K562 (cell line): ENCODE results near the gene AUNIP. TPM values are rescaled to one million over a fixed set of nuclear protein-coding genes. Genes with fewer than 3 reads are reported as not detected.

Source experiments
- ARID3B ChIP-seq: fragments of 250-450 bp; sonication (Bioruptor Pico); IDR thresholded peaks from 2 replicates; pipeline ENCODE4 v1.4.0; 2020; ENCODE audit warnings: borderline replicate concordance
- BCOR ChIP-seq: fragments of 450-650 bp; IDR thresholded peaks from 2 replicates; pipeline ENCODE4 v1.6.1; 2016
- CCAR2 ChIP-seq: fragments of 200-400 bp; formaldehyde crosslinking; IDR thresholded peaks from 2 replicates; pipeline ENCODE4 v1.6.1; 2017; ENCODE audit warnings: mild to moderate bottlenecking, low read depth, low read length
- CEBPG ChIP-seq, 3 experiments: fragments of 200-800 bp in 1 of 3; sonication (Bioruptor generic) in 1 of 3; sonication (generic) in 1 of 3; formaldehyde crosslinking in 1 of 3; IDR thresholded peaks in 2 of 3; conservative IDR thresholded peaks in 1 of 3; 2 replicates each; pipeline versions ENCODE4 v1.6.1 to v1.8.0; 2016 to 2022; ENCODE audit warnings: missing compliant biosample characterization in 2 of 3, missing genetic modification characterization in 2 of 3, mild to moderate bottlenecking in 1 of 3, missing genetic modification reagents in 1 of 3
- CXXC5 ChIP-seq: fragments of 250-450 bp; sonication (Bioruptor Pico); IDR thresholded peaks from 2 replicates; pipeline ENCODE4 v1.8.0; 2022; ENCODE audit warnings: inconsistent platforms, mild to moderate bottlenecking, moderate library complexity
- EHMT2 ChIP-seq: fragments of 450-650 bp; IDR thresholded peaks from 2 replicates; pipeline ENCODE4 v1.6.1; 2018; ENCODE audit warnings: antibody characterized with exemption
- GTF2E2 ChIP-seq: fragments of 200-800 bp; sonication (Bioruptor generic); IDR thresholded peaks from 2 replicates; pipeline ENCODE4 v1.6.1; 2016; ENCODE audit warnings: missing genetic modification characterization, missing compliant biosample characterization
- JUND ChIP-seq, 2 experiments: IDR thresholded peaks; 2 replicates in 1 of 2; 3 replicates in 1 of 2; pipeline ENCODE4 v1.6.1; 2011; ENCODE audit warnings: borderline replicate concordance in 2 of 2, low read depth in 2 of 2, low read length in 2 of 2, improper control_type of control experiment in 1 of 2, missing biosample characterization in 1 of 2, missing genetic modification characterization in 1 of 2, missing genetic modification reagents in 1 of 2
- MCM3 ChIP-seq: fragments of 450-650 bp; IDR thresholded peaks from 2 replicates; pipeline ENCODE4 v1.6.1; 2016
- MEF2A ChIP-seq: IDR thresholded peaks from 2 replicates; pipeline ENCODE4 v1.6.1; 2011; ENCODE audit warnings: low read depth, mild to moderate bottlenecking, low read length, moderate library complexity; ENCODE audit not compliant: control insufficient read depth
- PHF20 ChIP-seq: fragments of 450-650 bp; IDR thresholded peaks from 2 replicates; pipeline ENCODE4 v1.6.1; 2018; ENCODE audit not compliant: partially characterized antibody
- PHF21A ChIP-seq: fragments of 450-650 bp; IDR thresholded peaks from 2 replicates; pipeline ENCODE4 v1.6.1; 2017; ENCODE audit warnings: low read depth, borderline replicate concordance
- RBM25 ChIP-seq: fragments of 200-400 bp; formaldehyde crosslinking; IDR thresholded peaks from 2 replicates; pipeline ENCODE4 v1.6.1; 2018; ENCODE audit warnings: low read length, low read depth, moderate library complexity; ENCODE audit not compliant: severe bottlenecking
- SNAPC5 ChIP-seq: fragments of 250-450 bp; sonication (Bioruptor Pico); IDR thresholded peaks from 2 replicates; pipeline ENCODE4 v1.8.0; 2021; ENCODE audit warnings: moderate library complexity, mild to moderate bottlenecking, inconsistent platforms
- TAF1 ChIP-seq: IDR thresholded peaks from 2 replicates; pipeline ENCODE4 v1.6.1; 2011; ENCODE audit warnings: mild to moderate bottlenecking, low read length, moderate library complexity; ENCODE audit not compliant: insufficient read depth, control insufficient read depth, severe bottlenecking; ENCODE audit errors: extremely low read depth
- ZFX ChIP-seq: sonication (generic); formaldehyde crosslinking; IDR thresholded peaks from 2 replicates; pipeline ENCODE4 v1.8.0; 2022; ENCODE audit warnings: mild to moderate bottlenecking, missing genetic modification reagents, moderate library complexity
- ZNF239 ChIP-seq: fragments of 250-450 bp; sonication (Bioruptor Pico); IDR thresholded peaks from 2 replicates; pipeline ENCODE4 v1.4.0; 2020; ENCODE audit warnings: mild to moderate bottlenecking
- polyA plus RNA-seq, 8 experiments: library from polyadenylated mRNA; depleted of rRNA in 4 of 8; stranded (reverse) in 5 of 8; unstranded in 3 of 8; fragments of >200 nt; fragmentation: Nextera tagmentation in 2 of 8; fragmentation: Illumina TruSeq in 1 of 8; extraction: Ambion mirVana in 2 of 8; extraction: Trizol in 1 of 8; gene quantifications; 2 replicates each; pipeline versions ENCODE4 v1.2.1 to v1.2.3, GENCODE V29; 2011 to 2014; ENCODE audit warnings: inconsistent platforms in 1 of 8, missing spikeins in 1 of 8
- total RNA-seq, 7 experiments: library from RNA; depleted of rRNA in 6 of 7; stranded (reverse); fragments of >200 nt in 6 of 7; fragmentation: Illumina TruSeq in 2 of 7; extraction: Trizol in 2 of 7; gene quantifications; 2 replicates each; pipeline versions ENCODE4 v1.2.1 to v1.2.3, GENCODE V29; 2011 to 2021; ENCODE audit warnings: low replicate concordance in 1 of 7
- TF ChIP-seq, protein P1 (sequence below): fragments of 200-400 bp; formaldehyde crosslinking; IDR thresholded peaks from 2 replicates; pipeline ENCODE4 v1.6.1; 2017; ENCODE audit warnings: mild to moderate bottlenecking, low read depth, low read length, moderate library complexity
- TF ChIP-seq, protein P2 (sequence below): fragments of 250-450 bp; sonication (Bioruptor Pico); IDR thresholded peaks from 2 replicates; pipeline ENCODE4 v1.5.0; 2020; ENCODE audit warnings: mild to moderate bottlenecking
- TF ChIP-seq, protein P3 (sequence below): fragments of 250-450 bp; sonication (Bioruptor Pico); IDR thresholded peaks from 2 replicates; pipeline ENCODE4 v1.5.0; 2021; ENCODE audit warnings: mild to moderate bottlenecking, borderline replicate concordance

The AUNIP gene
- total and polyA plus RNA-seq, 9 of the 15 experiments (the other 6 are each of a cell fraction or from before 2014, with no cell fraction given), result 12.1 to 53.8 (median 47.1) TPM

DNA sequence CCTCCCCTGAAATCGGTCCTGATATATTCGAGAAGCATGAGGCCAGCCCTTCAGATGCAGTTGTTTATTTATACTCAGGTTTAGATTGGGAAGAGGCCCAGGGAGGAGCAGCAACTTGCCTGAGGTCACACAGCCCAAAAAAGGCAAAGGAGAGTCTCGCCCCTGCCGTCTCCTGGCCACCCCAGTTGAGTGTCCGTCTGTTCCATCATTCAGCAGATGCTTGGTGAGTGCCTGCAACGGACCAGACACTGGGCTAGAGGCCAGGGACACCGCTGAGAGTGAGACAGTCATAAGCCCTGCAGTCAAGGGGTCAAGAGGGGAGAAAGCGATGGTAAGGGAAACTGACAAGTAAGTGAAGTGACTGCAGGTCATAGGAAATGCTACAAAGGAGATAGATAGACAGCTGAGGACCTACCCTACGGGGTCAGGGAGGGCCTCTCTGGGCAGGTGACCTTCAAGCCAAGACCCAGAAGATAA lies 74.6 kb downstream of the AUNIP start (continued):
- TF ChIP-seq MCM3 (no peak), ARID3B (CRISPR knock-in tag) (no peak), CCAR2 (no peak), MEF2A (no peak), TAF1 (no peak), CXXC5 (CRISPR knock-in tag) (no peak; the same call in 1 of the 2 replicates), GTF2E2 (tag) (no peak), CEBPG (CRISPR knock-in tag; IDR thresholded peaks at IDR 0.05) (peak; percentile 63), CEBPG (tag; conservative IDR thresholded peaks at IDR 0.05 in 1 of 2, IDR thresholded peaks at IDR 0.05 in 1 of 2) (no peak), BCOR (peak; percentile 80), PHF20 (no peak), EHMT2 (0 out of 2 replicates have a peak, but pooled peaks have one; percentile 54), SNAPC5 (CRISPR knock-in tag) (no peak), RBM25 (peak; percentile 41), ZFX (CRISPR knock-in tag) (0 out of 2 replicates have a peak, but pooled peaks have one; percentile 11), PHF21A (no peak), ZNF239 (CRISPR knock-in tag) (no peak), JUND (IDR thresholded peaks at IDR 0.05; ENCODE audit: borderline replicate concordance, low read depth, low read length) (peak; percentile 37; the same call in 1 of the 2 replicates), JUND (tag; IDR thresholded peaks at IDR 0.05; ENCODE audit: borderline replicate concordance, low read depth, low read length) (no peak)
- TF ChIP-seq, protein P1, sequence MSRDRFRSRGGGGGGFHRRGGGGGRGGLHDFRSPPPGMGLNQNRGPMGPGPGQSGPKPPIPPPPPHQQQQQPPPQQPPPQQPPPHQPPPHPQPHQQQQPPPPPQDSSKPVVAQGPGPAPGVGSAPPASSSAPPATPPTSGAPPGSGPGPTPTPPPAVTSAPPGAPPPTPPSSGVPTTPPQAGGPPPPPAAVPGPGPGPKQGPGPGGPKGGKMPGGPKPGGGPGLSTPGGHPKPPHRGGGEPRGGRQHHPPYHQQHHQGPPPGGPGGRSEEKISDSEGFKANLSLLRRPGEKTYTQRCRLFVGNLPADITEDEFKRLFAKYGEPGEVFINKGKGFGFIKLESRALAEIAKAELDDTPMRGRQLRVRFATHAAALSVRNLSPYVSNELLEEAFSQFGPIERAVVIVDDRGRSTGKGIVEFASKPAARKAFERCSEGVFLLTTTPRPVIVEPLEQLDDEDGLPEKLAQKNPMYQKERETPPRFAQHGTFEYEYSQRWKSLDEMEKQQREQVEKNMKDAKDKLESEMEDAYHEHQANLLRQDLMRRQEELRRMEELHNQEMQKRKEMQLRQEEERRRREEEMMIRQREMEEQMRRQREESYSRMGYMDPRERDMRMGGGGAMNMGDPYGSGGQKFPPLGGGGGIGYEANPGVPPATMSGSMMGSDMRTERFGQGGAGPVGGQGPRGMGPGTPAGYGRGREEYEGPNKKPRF, result no peak
- TF ChIP-seq, protein P2, sequence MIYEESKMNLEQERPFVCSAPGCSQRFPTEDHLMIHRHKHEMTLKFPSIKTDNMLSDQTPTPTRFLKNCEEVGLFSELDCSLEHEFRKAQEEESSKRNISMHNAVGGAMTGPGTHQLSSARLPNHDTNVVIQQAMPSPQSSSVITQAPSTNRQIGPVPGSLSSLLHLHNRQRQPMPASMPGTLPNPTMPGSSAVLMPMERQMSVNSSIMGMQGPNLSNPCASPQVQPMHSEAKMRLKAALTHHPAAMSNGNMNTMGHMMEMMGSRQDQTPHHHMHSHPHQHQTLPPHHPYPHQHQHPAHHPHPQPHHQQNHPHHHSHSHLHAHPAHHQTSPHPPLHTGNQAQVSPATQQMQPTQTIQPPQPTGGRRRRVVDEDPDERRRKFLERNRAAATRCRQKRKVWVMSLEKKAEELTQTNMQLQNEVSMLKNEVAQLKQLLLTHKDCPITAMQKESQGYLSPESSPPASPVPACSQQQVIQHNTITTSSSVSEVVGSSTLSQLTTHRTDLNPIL (CRISPR knock-in tag), result no peak
- TF ChIP-seq, protein P3, sequence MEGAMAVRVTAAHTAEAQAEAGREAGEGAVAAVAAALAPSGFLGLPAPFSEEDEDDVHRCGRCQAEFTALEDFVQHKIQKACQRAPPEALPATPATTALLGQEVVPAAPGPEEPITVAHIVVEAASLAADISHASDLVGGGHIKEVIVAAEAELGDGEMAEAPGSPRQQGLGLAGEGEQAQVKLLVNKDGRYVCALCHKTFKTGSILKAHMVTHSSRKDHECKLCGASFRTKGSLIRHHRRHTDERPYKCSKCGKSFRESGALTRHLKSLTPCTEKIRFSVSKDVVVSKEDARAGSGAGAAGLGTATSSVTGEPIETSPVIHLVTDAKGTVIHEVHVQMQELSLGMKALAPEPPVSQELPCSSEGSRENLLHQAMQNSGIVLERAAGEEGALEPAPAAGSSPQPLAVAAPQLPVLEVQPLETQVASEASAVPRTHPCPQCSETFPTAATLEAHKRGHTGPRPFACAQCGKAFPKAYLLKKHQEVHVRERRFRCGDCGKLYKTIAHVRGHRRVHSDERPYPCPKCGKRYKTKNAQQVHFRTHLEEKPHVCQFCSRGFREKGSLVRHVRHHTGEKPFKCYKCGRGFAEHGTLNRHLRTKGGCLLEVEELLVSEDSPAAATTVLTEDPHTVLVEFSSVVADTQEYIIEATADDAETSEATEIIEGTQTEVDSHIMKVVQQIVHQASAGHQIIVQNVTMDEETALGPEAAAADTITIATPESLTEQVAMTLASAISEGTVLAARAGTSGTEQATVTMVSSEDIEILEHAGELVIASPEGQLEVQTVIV (CRISPR knock-in tag), result no peak
